ENCODE data around the gene ADGRV1.
"Not testable (repeated sequence)": the region's sequence is repeated elsewhere in the genome, so short reads cannot be mapped to it uniquely, and the experiment has no call there.

The ADGRV1 gene

DNA sequence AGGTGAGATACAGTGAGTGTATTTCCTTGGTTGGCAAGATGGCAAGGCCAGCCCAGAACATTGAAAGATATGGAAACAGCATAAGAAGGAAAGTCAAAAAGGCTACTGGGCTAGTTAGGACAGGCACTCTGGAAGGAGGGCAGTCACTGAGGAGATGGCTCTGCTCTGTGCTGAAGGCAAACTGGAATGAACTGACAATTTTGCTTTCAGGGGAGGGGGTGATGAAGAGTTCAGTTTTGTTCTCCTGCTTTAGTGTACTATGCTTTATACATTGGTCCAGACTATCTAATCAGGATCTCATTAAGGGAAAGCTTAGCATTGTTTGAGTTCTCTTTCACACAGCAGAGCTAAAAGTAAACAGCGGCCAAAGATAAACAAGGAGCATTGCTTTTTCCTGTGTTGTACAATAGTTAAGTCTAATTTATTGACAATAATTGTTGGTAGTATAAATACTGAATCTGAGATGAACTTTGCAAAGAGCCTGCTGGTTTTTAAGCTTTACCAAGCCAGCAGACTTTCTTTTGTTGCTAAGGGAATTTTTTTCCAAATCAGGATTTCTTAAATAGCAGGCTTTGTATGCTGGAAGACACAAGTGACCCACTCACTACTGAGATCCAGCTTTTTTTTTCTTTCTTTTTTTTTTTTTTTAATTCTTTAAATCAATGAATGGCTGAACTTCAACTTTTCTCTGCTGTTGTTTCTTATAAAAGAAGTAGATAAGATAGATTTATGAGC is 469.0 kb downstream of the ADGRV1 start:
- no peak for DNase-seq (ENCODE audit: low read depth, low spot score)

DNA sequence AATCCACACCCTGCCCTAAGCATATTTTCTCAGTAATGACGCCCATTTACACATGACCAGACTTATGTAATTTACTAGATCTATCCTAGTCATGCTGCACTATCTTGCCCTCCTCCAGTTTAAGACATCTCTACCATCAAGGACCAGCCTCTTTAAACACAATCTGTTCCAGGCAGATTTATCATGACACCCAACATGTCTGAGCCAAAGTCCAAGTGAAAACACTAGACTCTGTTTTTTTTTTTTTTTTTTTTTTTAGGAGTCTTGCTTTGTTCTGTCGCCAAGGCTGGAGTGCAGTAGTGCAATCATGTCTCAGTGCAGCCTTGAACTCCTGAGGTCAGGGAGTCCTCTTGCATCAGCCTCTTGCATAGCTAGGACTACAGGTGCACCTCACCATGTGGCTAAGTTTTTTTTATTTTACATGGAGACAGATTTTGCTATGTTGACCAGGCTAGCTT is 469.9 kb downstream of the ADGRV1 start:
- DNase-seq (ENCODE audit: low read depth, low spot score), result no peak

DNA sequence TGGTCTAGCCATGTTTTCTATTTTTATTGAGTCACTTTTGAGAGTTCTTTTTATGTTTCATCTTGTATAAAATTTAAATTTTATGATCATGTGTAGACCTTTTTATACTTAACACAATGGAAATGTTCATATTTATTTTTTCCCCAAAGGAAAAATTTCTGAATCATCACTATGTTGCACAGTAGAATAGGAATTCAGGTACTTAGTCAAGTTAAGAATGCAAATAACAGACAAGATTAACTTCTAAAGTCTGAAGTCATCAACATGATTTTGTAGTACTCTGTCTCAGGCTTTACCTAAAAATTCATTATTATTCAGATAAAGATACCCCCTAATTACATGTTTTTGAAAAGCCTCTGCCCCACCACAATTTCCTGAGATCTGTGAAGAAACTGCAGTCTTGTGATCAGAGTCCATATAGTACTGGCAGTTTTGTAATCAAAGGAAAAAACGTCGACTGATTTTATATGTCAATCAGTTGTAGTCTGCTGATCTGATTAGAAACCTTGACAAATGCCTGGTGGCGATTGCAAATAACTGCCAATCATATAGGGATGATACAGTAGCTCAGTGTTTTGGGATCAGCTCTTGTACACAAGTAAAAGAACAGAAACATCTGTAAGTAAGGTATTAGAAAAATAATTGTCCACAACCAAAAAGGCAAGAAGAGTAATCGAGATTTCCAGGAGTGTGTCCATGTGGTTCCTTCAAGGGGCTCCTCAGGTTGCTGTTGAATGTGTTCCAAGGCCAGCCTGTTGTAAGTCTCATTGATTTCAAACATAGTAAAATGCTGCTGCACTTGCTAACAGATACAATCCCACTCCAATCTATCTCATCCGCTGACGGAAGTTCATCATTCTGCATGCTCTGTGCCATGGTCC is 472.2 kb downstream of the ADGRV1 start:
- no peak for DNase-seq (ENCODE audit: low read depth, low spot score)

DNA sequence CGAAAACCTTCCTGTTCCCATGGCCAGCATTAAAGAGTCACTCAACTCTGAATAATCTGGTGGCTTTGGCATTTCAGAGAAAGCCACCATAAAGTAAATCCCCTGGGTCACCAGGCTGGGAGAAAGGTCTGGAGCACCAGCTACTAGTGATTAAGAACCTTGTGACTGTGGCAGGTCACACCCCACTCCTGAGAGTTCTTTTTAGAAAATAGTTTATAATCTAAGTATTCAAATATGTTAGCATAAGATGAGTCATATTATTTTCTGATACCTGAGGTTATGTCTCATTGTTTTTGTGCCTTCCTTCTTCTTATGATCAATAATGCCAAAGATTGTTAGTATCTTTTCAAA is 472.8 kb downstream of the ADGRV1 start:
- no peak for DNase-seq (ENCODE audit: low read depth, low spot score)

DNA sequence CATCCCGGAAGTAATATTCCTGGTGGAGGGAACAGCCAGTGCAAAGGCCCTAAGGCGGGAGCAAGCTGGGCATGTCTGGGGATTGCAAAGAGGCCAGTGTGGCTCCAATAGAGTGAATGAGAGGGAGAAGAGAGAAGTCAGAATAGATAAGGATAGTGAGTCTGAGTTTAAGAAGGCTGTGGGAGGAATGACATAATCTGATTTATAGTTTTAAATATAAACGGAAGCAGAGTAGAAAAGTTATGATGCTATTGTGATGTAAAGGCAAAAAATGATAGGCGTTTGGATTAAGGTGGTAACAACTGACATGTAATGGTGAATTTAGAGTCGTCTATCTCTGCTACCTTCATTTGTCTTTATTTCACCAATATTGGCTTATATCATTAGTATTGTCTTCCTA is 473.5 kb downstream of the ADGRV1 start:
- DNase-seq (ENCODE audit: low read depth, low spot score), result no peak

DNA sequence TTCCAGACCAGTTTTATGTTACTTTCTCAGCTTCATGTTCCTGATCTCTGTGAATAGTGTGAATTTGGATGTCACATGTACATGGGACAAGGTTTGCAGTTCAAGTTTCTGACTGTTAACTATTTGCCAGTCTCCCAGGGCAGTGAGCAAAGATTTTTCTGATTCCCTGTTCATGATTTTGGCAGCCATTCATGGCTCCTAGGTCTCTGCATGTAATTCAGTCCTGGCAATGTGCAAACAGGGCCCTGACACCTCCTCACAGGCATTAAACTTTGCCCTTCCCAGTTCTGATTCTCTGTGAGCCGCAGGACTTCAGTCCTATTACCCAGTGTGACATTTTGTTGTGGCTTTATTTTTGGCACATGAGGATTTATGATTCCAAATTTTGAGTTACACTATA is 474.8 kb downstream of the ADGRV1 start:
- DNase-seq (ENCODE audit: low read depth, low spot score), result no peak

DNA sequence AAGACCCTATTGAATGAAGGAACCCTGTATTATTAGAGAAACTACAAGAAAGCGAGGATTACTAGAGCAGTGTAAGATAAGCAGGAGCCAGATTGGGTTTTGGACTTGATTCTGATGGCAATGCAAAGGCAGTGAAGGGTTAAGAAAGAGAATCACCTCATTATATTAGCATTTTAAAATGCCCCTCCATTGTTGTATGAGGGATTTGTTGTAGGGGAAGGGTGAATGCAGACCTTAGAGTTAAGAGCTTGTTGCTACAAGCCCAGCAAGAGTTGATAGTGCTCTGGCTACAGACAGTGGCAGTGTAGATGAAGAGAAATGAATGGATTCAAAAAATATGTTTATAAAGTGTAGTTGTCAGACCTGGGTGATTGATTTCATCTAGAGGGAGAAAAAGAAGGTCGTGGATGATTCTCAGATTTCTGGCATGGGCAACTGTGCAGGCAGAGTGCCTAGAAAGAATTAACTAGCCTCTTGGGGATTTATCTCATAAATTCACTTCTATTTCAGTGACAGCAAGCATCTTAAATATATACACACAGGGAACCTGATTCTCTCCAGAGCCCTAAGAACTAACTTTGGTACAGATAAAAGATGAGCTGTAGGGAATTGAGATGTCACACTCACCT is 479.7 kb downstream of the ADGRV1 start:
- no peak for DNase-seq (ENCODE audit: low read depth, low spot score)

DNA sequence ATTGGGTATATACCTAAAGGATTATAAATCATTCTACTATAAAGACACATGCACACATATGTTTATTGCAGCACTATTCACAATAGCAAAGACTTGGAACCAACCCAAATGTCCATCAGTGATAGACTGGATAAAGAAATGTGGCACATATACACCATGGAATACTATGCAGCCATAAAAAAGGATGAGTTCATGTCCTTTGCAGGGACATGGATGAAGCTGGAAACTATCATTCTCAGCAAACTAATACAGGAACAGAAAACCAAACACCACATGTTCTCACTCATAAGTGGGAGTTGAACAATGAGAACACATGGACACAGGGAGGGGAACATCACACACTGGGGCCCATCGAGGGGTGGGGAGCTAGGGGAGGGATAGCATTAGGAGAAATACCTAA is 482.5 kb downstream of the ADGRV1 start:
- not testable (repeated sequence) for DNase-seq (ENCODE audit: low read depth, low spot score)

DNA sequence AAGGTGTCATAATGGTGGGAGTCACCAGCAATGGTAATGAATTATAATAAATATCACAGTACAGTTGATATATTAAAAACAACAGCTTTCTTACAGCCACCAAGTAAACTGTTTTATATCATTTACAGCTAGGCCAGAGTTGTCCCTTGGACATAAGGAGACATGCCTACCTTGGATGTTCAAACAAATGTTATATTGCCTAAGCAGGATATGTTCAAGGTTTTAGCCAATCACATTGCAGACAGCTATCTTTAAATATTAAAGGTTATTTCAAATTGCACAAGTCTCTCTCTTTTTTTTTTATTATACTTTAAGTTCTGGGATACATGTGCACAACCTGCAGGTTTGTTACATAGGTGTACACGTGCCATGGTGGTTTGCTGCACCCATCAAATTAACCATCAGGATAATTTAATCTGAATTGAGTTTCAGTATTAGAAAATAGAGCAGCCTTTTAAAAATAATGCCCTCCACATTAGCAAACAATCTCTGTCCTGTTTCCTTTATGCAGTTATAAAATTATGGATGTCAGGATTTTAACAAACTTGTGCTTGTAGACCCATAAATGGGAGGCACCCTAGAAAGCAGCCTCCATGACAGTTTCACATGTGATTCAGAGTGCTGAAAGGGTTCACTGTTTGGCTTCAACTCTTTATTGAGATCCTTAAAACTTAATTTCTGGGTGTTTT is 483.8 kb downstream of the ADGRV1 start:
- DNase-seq (ENCODE audit: low read depth, low spot score), result no peak

DNA sequence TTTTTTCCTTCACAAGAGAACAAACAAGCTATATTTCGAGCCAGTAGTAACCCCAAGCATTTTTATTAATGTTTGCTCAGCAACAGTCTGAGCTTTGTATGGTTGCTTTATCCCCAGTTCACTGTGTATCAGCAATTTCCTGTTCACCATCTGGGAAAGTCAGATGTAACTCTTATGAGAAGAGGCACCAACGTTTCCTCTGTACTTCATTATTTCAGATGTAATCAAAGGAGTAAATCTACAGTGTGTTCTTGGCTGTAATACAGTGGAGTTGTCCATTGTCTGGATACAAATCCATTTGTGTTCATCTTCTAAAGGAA is 484.3 kb downstream of the ADGRV1 start:
- no peak for DNase-seq (ENCODE audit: low read depth, low spot score)

DNA sequence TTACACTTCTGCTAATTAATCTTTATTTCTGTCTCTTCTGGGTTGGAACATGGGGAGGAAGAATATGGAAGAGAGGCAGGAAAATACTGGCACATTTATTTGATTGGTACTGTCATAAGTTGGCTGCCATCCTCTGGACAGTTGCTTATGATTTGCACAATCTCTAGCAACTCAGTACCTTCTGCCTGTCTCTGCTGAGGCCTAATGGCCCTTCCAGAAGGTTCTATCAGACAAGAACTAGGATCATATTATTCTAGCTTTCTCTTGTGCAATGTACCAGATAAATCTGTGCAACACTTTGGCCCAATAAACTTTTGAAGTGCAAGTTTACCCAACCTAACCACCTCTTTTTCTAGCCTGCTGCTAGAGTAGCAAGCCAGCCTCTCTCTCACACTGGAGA is 489.5 kb downstream of the ADGRV1 start:
- no peak for DNase-seq (ENCODE audit: low read depth, low spot score)

DNA sequence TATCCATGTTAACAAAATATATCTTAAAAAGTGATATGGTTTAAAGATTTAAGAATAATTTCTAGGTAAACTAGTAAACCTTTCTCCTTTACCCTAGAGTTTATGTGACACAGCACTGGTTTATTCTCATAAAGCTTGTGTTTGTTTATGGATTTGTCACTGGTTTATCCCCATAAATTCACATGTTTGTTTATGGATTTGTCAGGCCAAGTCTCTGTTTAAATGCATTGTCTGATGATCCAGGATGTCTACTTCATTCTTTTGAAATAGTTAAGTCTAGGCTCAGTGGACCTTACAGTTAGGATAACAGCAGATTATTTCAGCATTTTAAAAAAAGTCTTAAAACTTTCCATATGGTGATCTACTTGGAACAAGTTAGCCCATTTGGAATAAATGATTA is 490.5 kb downstream of the ADGRV1 start:
- DNase-seq (ENCODE audit: low read depth, low spot score), result no peak

DNA sequence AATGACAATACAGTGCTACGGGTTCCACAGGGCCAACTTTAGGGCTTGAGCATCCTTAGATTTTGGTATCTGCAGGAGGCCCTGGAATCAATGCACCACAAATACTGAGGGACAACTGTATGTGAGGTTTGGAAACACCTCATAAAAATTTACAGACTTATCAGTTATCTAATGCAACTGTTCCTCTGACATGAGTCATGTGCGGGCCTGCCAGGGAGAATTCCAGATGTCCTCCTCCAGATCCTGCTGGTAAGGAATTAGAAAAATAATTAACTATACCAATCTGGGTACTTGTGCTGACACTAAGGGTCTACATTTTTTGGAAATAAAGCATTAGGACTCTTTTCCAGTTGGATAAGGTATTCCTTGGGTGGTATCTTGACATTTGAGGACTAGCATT is 491.2 kb downstream of the ADGRV1 start:
- no peak for DNase-seq (ENCODE audit: low read depth, low spot score)

DNA sequence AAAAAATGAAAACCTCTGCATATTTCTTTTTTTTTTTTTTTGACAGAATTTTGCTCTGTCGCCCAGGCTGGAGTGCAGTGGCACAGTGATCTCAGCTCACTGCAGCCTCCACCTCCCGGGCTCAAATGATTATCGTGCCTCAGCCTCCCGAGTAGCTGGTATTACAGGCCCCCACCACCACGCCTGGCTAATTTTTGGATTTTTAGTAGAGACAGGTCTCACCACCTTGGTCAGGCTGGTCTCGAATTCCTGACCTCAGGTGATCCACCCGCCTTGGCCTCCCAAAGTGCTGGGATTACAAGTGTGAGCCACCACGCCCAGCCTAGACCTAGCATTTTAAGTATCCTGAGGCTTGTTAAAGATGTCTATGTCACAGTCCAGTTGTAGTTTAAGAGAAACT is 493.8 kb downstream of the ADGRV1 start:
- not testable (repeated sequence) for DNase-seq (ENCODE audit: low read depth, low spot score)

DNA sequence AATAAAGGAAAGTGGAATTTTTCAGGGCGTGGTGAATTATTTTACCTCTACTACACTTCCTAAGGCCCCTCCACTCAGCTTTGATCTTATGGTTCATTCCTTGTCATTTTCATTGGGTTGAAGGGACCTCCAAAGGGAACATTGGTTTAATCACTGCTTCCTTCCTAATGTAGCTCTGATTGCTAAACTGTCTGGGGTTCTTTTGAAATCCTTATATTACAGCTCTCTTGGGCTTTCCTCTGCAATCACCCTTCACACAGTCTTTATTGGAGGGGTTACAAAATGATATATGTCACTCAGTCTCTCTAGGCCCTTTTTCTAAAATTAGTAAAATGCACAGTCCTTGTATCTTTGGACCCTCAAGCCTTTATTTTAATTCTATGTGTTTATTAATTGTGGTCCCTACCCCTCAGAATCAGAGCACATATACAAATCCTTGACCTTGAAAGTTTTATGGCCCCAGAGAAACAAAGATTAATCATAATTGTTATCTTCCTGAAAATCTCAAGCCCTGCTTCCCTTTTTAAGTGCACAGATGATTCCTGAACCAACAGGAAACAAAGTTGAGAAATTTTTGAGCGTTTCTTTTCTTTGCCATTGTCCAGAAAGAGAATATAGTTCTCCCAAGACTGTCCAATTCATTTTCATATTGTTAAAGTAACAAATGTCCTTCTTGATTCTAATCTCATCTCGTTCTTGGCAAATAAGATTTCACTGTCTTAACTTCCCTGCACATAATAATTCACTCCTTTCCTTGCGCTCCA is 494.6 kb downstream of the ADGRV1 start:
- DNase-seq (ENCODE audit: low read depth, low spot score), result no peak

DNA sequence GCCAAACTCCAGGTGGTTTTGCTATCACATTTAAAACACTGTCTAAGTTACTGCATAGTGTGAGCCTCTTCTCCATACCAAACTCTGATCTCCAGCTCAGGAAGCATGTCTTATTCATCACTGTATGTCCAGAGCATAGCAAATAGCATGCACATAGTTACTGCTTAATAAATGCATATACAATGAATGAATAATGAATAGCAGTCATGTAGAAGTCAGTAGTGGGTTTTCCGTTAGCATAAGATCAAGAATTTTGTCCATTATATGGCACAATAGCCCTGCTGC is 495.1 kb downstream of the ADGRV1 start:
- no peak for DNase-seq (ENCODE audit: low read depth, low spot score)

DNA sequence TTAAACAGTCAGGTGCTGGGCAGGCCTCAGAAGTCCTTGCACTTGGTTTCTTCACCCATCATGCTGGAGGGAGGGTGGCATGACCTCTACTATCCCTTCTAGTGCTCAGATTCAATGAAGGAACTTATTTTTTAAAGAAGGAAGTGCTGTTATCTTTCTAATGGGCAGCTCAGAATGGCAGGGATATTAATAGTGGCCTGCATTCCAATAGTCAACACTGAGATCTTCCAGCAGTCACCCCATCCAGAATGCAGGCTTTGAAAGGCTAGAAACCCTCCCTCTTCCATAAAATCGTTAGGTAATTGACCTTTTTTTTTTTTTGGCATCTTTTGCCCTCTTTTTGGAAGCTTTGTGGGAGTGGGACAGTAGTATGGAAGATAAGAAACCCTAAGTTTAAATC is 499.6 kb downstream of the ADGRV1 start:
- DNase-seq (ENCODE audit: low read depth, low spot score), result no peak

DNA sequence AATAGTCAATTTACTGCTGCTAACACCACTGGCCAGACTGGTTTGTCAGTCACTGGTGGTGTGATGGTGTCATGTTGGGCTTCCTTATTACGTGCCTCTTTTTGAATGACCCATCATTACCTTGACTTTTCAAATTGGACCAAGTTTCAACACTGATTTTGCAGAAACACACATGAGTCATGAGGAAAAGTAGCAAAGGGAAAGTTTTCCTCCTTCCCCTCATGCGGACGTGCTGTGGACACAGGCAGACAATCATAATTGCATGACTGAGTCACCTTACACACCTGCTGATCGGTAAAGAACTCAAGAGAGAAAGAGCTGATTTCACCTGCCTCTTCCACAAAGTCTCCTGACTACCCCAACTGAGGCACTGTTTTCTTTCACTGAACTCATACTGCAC is 500.0 kb downstream of the ADGRV1 start:
- DNase-seq (ENCODE audit: low read depth, low spot score), result no peak

DNA sequence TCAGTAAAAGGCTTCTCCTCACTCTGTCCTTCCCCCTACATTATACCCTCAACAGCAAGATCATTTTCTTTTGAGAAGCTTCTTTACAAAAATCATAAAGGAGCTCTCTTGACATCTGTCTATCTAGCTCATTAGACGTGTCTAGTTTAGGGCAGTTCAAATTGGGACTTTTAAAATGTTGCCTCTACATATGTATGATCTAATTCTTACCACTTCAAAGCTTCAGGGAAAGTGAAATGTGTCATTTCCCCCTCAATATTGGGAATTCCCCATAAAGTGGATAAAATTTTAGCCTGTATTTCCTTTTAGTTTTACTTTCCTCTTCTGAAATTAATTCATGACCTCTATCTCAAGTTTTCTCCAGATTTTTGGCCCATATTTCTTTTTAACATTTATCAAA is 500.8 kb downstream of the ADGRV1 start:
- DNase-seq (ENCODE audit: low read depth, low spot score), result no peak

DNA sequence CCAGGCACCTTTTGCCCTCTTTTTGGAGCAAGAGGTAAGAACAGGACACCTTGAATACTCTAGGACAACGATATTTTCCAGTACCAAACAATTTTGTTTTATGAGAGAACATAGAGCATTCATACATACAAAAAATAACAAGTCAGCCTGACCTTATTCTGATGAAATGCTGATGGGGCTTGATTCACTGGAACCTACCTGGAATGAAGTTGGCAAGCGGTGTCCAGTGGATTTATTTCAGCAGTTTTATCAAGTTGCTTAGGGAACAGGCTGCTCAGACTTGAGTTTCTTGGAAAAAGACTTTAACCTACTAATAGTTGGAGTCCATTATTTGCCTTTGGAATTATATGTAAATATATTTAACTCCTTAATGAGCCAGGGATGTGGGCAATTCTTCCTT is 502.5 kb downstream of the ADGRV1 start:
- DNase-seq (ENCODE audit: low read depth, low spot score), result no peak

DNA sequence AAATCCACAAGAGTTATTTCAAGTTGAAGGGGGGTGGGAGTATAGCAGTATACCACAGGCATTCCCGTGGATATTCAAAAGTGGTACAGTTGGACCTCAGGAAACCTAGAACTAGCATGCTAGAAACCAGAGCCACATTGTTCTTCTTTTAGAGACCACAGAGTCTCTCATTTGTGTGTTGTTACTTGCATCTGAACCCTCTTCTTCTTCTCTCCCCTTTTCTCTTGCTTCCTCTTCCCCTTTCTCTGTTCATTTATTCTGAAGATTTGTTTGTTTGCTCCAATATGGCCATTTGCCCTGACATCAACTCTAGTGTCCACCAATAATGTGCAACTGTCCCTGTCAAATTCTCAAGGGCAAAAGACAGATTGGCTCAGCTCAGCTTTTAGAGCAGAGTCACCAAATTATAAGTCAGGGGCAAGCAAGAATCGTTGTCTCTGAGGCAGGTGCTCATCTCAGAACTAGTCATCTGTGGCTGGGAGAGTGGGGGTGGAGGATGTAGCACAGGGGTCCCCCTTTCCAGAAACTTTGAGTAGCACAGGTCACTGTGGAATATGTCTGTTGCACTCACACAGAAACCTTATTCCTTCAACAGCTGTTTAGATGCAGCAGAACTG is 503.5 kb downstream of the ADGRV1 start:
- DNase-seq (ENCODE audit: low read depth, low spot score), result no peak

All from activated naive CD8-positive, alpha-beta T cell treated with anti-CD3 and anti-CD28 coated beads, Interleukin-2, amount 50 U/mL, for 16 hours (primary cell).